GM12878 (cell line): Measurements from ENCODE around the gene CFAP65.

Source experiments
- BHLHE40 ChIP-seq, 2 experiments: fragments of 450-650 bp in 1 of 2; IDR thresholded peaks; 2 replicates each; pipeline ENCODE4 v1.6.1; 2011 to 2017; ENCODE audit warnings: low read depth in 2 of 2, borderline replicate concordance in 1 of 2, improper control_type of control experiment in 1 of 2, low read length in 1 of 2, mild to moderate bottlenecking in 1 of 2
- CHD1 ChIP-seq: IDR thresholded peaks from 2 replicates; pipeline ENCODE4 v1.6.1; 2012; ENCODE audit warnings: low read depth, low read length, improper control_type of control experiment
- CTCF ChIP-seq, 3 experiments: IDR thresholded peaks in 2 of 3; conservative IDR thresholded peaks in 1 of 3; 2 replicates each; pipeline ENCODE4 v1.5.1; 2011; ENCODE audit warnings: low read depth in 3 of 3, low read length in 3 of 3, mild to moderate bottlenecking in 3 of 3, control low read depth in 2 of 3, moderate library complexity in 2 of 3, inconsistent platforms in 1 of 3, mixed read lengths in 1 of 3; ENCODE audit not compliant: control insufficient read depth in 2 of 3, insufficient read depth in 1 of 3; ENCODE audit errors: extremely low read depth in 1 of 3
- EP300 ChIP-seq, 2 experiments: fragments of 150-350 bp in 1 of 2; IDR thresholded peaks; 2 replicates each; pipeline ENCODE4 v1.6.1; 2011 to 2012; ENCODE audit warnings: low read depth in 2 of 2, low read length in 2 of 2, borderline replicate concordance in 1 of 2, improper control_type of control experiment in 1 of 2, inconsistent platforms in 1 of 2; ENCODE audit not compliant: control insufficient read depth in 1 of 2
- STAT3 ChIP-seq: IDR thresholded peaks from 2 replicates; pipeline ENCODE4 v1.6.1; 2011; ENCODE audit warnings: low read depth, low read length, improper control_type of control experiment
- TF ChIP-seq, protein P1 (sequence below): IDR thresholded peaks from 2 replicates; pipeline ENCODE4 v1.6.1; 2012; ENCODE audit warnings: low read length, inconsistent platforms

DNA sequence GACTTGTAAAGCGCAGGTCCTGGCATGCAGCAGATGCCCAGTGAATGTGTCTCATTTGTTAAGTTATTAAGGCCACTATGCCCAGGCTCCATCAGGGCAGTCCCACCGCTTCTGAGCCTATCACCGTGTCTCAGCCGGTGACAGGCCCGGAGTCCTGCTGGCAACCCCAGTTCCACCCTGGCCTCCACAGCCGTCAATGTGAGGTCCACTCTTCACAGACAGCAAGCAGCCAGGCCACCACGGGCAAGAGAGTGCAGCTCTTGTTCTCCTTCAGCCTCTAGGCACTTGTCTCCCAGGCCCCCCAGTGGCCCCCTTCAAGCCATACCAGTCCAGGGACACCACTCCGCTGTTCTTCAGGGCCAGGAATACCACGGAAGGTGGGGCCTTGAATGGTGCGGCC lies 22.6 kb downstream of the CFAP65 start:
- TF ChIP-seq, protein P1, sequence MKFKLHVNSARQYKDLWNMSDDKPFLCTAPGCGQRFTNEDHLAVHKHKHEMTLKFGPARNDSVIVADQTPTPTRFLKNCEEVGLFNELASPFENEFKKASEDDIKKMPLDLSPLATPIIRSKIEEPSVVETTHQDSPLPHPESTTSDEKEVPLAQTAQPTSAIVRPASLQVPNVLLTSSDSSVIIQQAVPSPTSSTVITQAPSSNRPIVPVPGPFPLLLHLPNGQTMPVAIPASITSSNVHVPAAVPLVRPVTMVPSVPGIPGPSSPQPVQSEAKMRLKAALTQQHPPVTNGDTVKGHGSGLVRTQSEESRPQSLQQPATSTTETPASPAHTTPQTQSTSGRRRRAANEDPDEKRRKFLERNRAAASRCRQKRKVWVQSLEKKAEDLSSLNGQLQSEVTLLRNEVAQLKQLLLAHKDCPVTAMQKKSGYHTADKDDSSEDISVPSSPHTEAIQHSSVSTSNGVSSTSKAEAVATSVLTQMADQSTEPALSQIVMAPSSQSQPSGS: no peak
- TF ChIP-seq STAT3: no peak
- no peak for TF ChIP-seq CTCF (IDR thresholded peaks at IDR 0.05 in 2 of 3, conservative IDR thresholded peaks at IDR 0.05 in 1 of 3; ENCODE audit: control insufficient read depth in 2 of 3, extremely low read depth in 1 of 3, insufficient read depth in 1 of 3, low read depth in 3 of 3, low read length in 3 of 3)
- TF ChIP-seq CHD1: no peak
- no peak for TF ChIP-seq BHLHE40 (IDR thresholded peaks at IDR 0.05; ENCODE audit: borderline replicate concordance in 1 of 2, low read depth in 2 of 2, low read length in 1 of 2)
- TF ChIP-seq EP300 (IDR thresholded peaks at IDR 0.05; ENCODE audit: borderline replicate concordance in 1 of 2, control insufficient read depth in 1 of 2, low read depth in 2 of 2, low read length in 2 of 2): no peak
